OCI-LY7 (cell line): ENCODE results near the gene OSBP. TPM values are rescaled to one million over a fixed set of nuclear protein-coding genes. Genes with fewer than 3 reads are reported as not detected.

ENCODE experiments used
- BruUV-seq: library from RNA; stranded (reverse); fragments of 400-500 nt; replicated peaks from 2 replicates; lab custom pipeline; 2021; lab: Mats Ljungman, UMichigan
- CTCF ChIA-PET: fragments of 300-600 bp; sonication (Branson Sonifier 250); formaldehyde crosslinking; loops from one replicate; lab custom pipeline; 2022; ENCODE audit warnings: antibody characterized with exemption; ENCODE audit not compliant: unreplicated experiment; lab: Charles Lee
- POLR2A ChIA-PET: fragments of 300-600 bp; sonication (Branson Sonifier 250); formaldehyde crosslinking; loops from one replicate; lab custom pipeline; 2022; ENCODE audit warnings: antibody characterized with exemption; lab: Charles Lee
- DNase-seq: peaks from one replicate; pipeline ENCODE4 v3.0.0-alpha.2; 2015; ENCODE audit warnings: low spot score
- H2AFZ ChIP-seq: fragments of 200-600 bp; sonication (generic), shearing (Covaris generic); 2 replicates; pipeline ENCODE4 v1.6.1; 2014; ENCODE audit warnings: mild to moderate bottlenecking, antibody characterized with exemption, low read length, moderate library complexity
- H3K27ac ChIP-seq: fragments of 200-600 bp; sonication (generic); 2 replicates; pipeline ENCODE4 v1.5.1; 2014; ENCODE audit warnings: mixed run types, low read depth, mild to moderate bottlenecking, moderate library complexity, low read length, inconsistent platforms; ENCODE audit not compliant: poor library complexity, severe bottlenecking
- H3K36me3 ChIP-seq: fragments of 200-600 bp; sonication (generic); 2 replicates; pipeline ENCODE4 v1.6.1; 2014; ENCODE audit warnings: mild to moderate bottlenecking, antibody characterized with exemption, low read length, moderate library complexity, mixed read lengths; ENCODE audit not compliant: insufficient read depth
- H3K4me1 ChIP-seq: fragments of 200-600 bp; sonication (generic); 2 replicates; pipeline ENCODE4 v1.5.1; 2014; ENCODE audit warnings: mild to moderate bottlenecking, low read length; ENCODE audit not compliant: insufficient read depth, poor library complexity, severe bottlenecking
- H3K4me2 ChIP-seq: fragments of 200-600 bp; sonication (generic); 2 replicates; pipeline ENCODE4 v1.6.1; 2014; ENCODE audit warnings: mild to moderate bottlenecking, low read length
- H3K4me3 ChIP-seq: fragments of 200-600 bp; sonication (generic); 2 replicates; pipeline ENCODE4 v1.5.1; 2014; ENCODE audit warnings: mild to moderate bottlenecking, low read depth, low read length; ENCODE audit not compliant: poor library complexity, severe bottlenecking
- H3K79me2 ChIP-seq: fragments of 200-600 bp; sonication (generic); 2 replicates; pipeline ENCODE4 v1.6.1; 2016; ENCODE audit warnings: low read depth, mild to moderate bottlenecking, low read length, moderate library complexity, mixed read lengths; ENCODE audit not compliant: insufficient read depth
- H3K9me2 ChIP-seq: fragments of 200-600 bp; sonication (generic); 2 replicates; pipeline ENCODE4 v1.6.1; 2016; ENCODE audit warnings: mild to moderate bottlenecking, low read length, mixed read lengths; ENCODE audit not compliant: insufficient read depth
- H3K9me3 ChIP-seq: fragments of 200-600 bp; sonication (generic); 2 replicates; pipeline ENCODE4 v1.6.1; 2014; ENCODE audit warnings: mild to moderate bottlenecking, mixed run types, low read length, mixed read lengths
- H4K20me1 ChIP-seq: fragments of 200-600 bp; sonication (generic); 2 replicates; pipeline ENCODE4 v1.6.1; 2014; ENCODE audit warnings: mild to moderate bottlenecking, antibody characterized with exemption, low read length, moderate library complexity, mixed read lengths; ENCODE audit not compliant: insufficient read depth
- EZH2phosphoT487 ChIP-seq: fragments of 200-600 bp; sonication (generic); IDR thresholded peaks from 2 replicates; pipeline ENCODE4 v1.6.1; 2018; ENCODE audit warnings: low read depth, borderline replicate concordance, mild to moderate bottlenecking, mixed run types, antibody characterized with exemption, low read length, moderate library complexity, mixed read lengths
- intact Hi-C: fragments of 100-400 bp; cut with micrococcal nuclease; formaldehyde crosslinking; loops from one replicate; pipeline ENCODE4 v1.10.0; 2022; ENCODE audit not compliant: unreplicated experiment
- total RNA-seq, 2 experiments: library from RNA; depleted of rRNA in 1 of 2; stranded (reverse); fragments of >200 nt in 1 of 2; shearing (Covaris generic) in 1 of 2; gene quantifications; 2 replicates each; pipeline ENCODE4 v1.2.3, GENCODE V29; 2014 to 2022
- TF ChIP-seq, protein P1 (sequence below): fragments of 200-600 bp; sonication (generic); conservative IDR thresholded peaks from 2 replicates; pipeline ENCODE4 v1.5.1; 2014; ENCODE audit warnings: mild to moderate bottlenecking, antibody characterized with exemption, low read length, moderate library complexity, mixed read lengths

OSBP gene
- total RNA-seq, 2 experiments from 2014 or later = 19.2 to 44.6 TPM

- no peaks in the 10 kb centered on the region for H3K79me2 ChIP-seq
- no peak overlapping the region for H3K27ac ChIP-seq
- intact Hi-C loops = no loop called here
- H3K4me2 ChIP-seq = peak overlapping the region; percentile 73
- no peaks in the 10 kb centered on the region for H3K9me2 ChIP-seq
- H3K4me3 ChIP-seq = peak overlapping the region; percentile 36
- ChIA-PET CTCF (no interaction called here), POLR2A (interaction anchor here (1.1 to 1.3 kb wide), 2 partner anchors 10 to 112 kb away, joined by 3 to 5 read pairs; partner anchors contain the start of gene PATL1)
- BruUV-seq = no TSS peak
- H4K20me1 ChIP-seq = no peaks in the 10 kb centered on the region
- peaks cover 41% of the 10 kb centered on the region for H3K4me1 ChIP-seq
- H3K36me3 ChIP-seq = no peaks in the 10 kb centered on the region
- peak; percentile 52 for DNase-seq
- no peak overlapping the region for H2AFZ ChIP-seq
- no peaks in the 10 kb centered on the region for H3K9me3 ChIP-seq
- TF ChIP-seq, protein P1, sequence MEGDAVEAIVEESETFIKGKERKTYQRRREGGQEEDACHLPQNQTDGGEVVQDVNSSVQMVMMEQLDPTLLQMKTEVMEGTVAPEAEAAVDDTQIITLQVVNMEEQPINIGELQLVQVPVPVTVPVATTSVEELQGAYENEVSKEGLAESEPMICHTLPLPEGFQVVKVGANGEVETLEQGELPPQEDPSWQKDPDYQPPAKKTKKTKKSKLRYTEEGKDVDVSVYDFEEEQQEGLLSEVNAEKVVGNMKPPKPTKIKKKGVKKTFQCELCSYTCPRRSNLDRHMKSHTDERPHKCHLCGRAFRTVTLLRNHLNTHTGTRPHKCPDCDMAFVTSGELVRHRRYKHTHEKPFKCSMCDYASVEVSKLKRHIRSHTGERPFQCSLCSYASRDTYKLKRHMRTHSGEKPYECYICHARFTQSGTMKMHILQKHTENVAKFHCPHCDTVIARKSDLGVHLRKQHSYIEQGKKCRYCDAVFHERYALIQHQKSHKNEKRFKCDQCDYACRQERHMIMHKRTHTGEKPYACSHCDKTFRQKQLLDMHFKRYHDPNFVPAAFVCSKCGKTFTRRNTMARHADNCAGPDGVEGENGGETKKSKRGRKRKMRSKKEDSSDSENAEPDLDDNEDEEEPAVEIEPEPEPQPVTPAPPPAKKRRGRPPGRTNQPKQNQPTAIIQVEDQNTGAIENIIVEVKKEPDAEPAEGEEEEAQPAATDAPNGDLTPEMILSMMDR = no peak
- TF ChIP-seq EZH2phosphoT487 = no peak
These were observed 59.3 kb downstream of the OSBP start for GRCh38 chr11:59556115-59556916.

- BruUV-seq = no TSS peak
- Histone ChIP-seq H3K9me3 (no peaks in the 10 kb centered on the region), H2AFZ (no peak overlapping the region), H3K4me1 (peaks cover 37% of the 10 kb centered on the region), H4K20me1 (no peaks in the 10 kb centered on the region), H3K36me3 (no peaks in the 10 kb centered on the region), H3K4me2 (peak overlapping the region; percentile 73), H3K9me2 (no peaks in the 10 kb centered on the region), H3K4me3 (peak overlapping the region; percentile 36), H3K79me2 (no peaks in the 10 kb centered on the region), H3K27ac (no peak overlapping the region)
- intact Hi-C loops = no loop called here
- ChIA-PET POLR2A (interaction anchor here (0.8 kb wide), 1 partner anchor 61 kb away, joined by 4 read pairs; no protein-coding TSS in a partner anchor), CTCF (no interaction called here)
- DNase-seq = no peak
- no peak for TF ChIP-seq EZH2phosphoT487
- TF ChIP-seq, protein P1 = no peak
These were observed 59.9 kb downstream of the OSBP start for GRCh38 chr11:59555601-59556114.

GRCh38 chr11:59553323-59553722 is 62.3 kb downstream of the OSBP start:
- H3K4me3 ChIP-seq = no peak overlapping the region
- H3K9me2 ChIP-seq = no peaks in the 10 kb centered on the region
- no TSS peak for BruUV-seq
- H3K36me3 ChIP-seq = no peaks in the 10 kb centered on the region
- H3K9me3 ChIP-seq = no peaks in the 10 kb centered on the region
- H3K4me2 ChIP-seq = no peak overlapping the region
- no peaks in the 10 kb centered on the region for H3K79me2 ChIP-seq
- no peak overlapping the region for H2AFZ ChIP-seq
- ChIA-PET POLR2A (no interaction called here), CTCF (no interaction called here)
- H3K27ac ChIP-seq = no peak overlapping the region
- H4K20me1 ChIP-seq = no peaks in the 10 kb centered on the region
- no peak for DNase-seq
- TF ChIP-seq, protein P1 = no peak
- no peak for TF ChIP-seq EZH2phosphoT487
- intact Hi-C loops = loop anchor here (5.0 kb wide), 2 partner anchors 259 to 281 kb away; partner anchors contain the start of gene MRPL16
- peaks cover 47% of the 10 kb centered on the region for H3K4me1 ChIP-seq
